ENCODE data around the gene P2RY8.

- TF ChIP-seq, protein P1, sequence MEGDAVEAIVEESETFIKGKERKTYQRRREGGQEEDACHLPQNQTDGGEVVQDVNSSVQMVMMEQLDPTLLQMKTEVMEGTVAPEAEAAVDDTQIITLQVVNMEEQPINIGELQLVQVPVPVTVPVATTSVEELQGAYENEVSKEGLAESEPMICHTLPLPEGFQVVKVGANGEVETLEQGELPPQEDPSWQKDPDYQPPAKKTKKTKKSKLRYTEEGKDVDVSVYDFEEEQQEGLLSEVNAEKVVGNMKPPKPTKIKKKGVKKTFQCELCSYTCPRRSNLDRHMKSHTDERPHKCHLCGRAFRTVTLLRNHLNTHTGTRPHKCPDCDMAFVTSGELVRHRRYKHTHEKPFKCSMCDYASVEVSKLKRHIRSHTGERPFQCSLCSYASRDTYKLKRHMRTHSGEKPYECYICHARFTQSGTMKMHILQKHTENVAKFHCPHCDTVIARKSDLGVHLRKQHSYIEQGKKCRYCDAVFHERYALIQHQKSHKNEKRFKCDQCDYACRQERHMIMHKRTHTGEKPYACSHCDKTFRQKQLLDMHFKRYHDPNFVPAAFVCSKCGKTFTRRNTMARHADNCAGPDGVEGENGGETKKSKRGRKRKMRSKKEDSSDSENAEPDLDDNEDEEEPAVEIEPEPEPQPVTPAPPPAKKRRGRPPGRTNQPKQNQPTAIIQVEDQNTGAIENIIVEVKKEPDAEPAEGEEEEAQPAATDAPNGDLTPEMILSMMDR (conservative IDR thresholded peaks at IDR 0.05; ENCODE audit: low read depth, low read length): no peak
- no peak for TF ChIP-seq MAFK (IDR thresholded peaks at IDR 0.05; ENCODE audit: low read depth, low read length)
- no peak for TF ChIP-seq MXI1 (IDR thresholded peaks at IDR 0.05; ENCODE audit: borderline replicate concordance, low read depth, low read length)
- TF ChIP-seq POLR2A (IDR thresholded peaks at IDR 0.05; ENCODE audit: low read depth, low read length): no peak
- no peak for TF ChIP-seq CHD1 (IDR thresholded peaks at IDR 0.05; ENCODE audit: low read depth, low read length)
- TF ChIP-seq RFX5 (IDR thresholded peaks at IDR 0.05; ENCODE audit: low read depth, low read length): no peak
- TF ChIP-seq ELK1 (IDR thresholded peaks at IDR 0.05; ENCODE audit: borderline replicate concordance, low read depth, low read length): no peak
- TF ChIP-seq NFE2L2 (IDR thresholded peaks at IDR 0.05; ENCODE audit: low read depth, low read length): no peak
- no peak for TF ChIP-seq SMC3 (IDR thresholded peaks at IDR 0.05; ENCODE audit: low read depth, low read length)
- TF ChIP-seq CEBPB (IDR thresholded peaks at IDR 0.05; ENCODE audit: low read depth, low read length): no peak
- TF ChIP-seq, protein P2, sequence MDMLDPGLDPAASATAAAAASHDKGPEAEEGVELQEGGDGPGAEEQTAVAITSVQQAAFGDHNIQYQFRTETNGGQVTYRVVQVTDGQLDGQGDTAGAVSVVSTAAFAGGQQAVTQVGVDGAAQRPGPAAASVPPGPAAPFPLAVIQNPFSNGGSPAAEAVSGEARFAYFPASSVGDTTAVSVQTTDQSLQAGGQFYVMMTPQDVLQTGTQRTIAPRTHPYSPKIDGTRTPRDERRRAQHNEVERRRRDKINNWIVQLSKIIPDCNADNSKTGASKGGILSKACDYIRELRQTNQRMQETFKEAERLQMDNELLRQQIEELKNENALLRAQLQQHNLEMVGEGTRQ (IDR thresholded peaks at IDR 0.05; ENCODE audit: low read depth, low read length): no peak
These were observed 11.2 kb downstream of the P2RY8 start for GRCh38 chrX:1525583-1526355.
